GM06990 (cell line): ENCODE data around the gene GIMAP8.
A peak's percentile ranks its signal among the peaks of the same experiment; 100 is the strongest.

Experiments used
- DNase-seq: peaks from one replicate; pipeline ENCODE4 v3.0.0-alpha.2; 2011; ENCODE audit not compliant: insufficient read length; ENCODE audit errors: extremely low read depth
- H3K27me3 ChIP-seq: replicated peaks from 2 replicates; pipeline ENCODE4 v1.6.0; 2011; ENCODE audit warnings: low read length; ENCODE audit not compliant: control insufficient read depth, insufficient read depth
- H3K36me3 ChIP-seq: 2 replicates; pipeline ENCODE4 v1.5.1; 2011; ENCODE audit warnings: low read length; ENCODE audit not compliant: control insufficient read depth, insufficient read depth
- H3K4me3 ChIP-seq: replicated peaks from 2 replicates; pipeline ENCODE4 v1.5.1; 2011; ENCODE audit warnings: low read depth, mild to moderate bottlenecking, control low read depth, low read length
- CTCF ChIP-seq: IDR thresholded peaks from 2 replicates; pipeline ENCODE4 v1.5.1; 2011; ENCODE audit warnings: low read length, control low read depth, mild to moderate bottlenecking, inconsistent platforms; ENCODE audit not compliant: insufficient read depth, poor library complexity, severe bottlenecking

Gene GIMAP8

GRCh38 chr7:150431839-150432658, 18.4 kb upstream of the GIMAP8 start:
- H3K27me3 ChIP-seq, result no peaks in the 10 kb centered on the region
- no peak for DNase-seq
- TF ChIP-seq CTCF, result no peak
- H3K4me3 ChIP-seq, result no peak overlapping the region
- H3K36me3 ChIP-seq, result no peaks in the 10 kb centered on the region

GRCh38 chr7:150432915-150433892, 17.2 kb upstream of the GIMAP8 start:
- Histone ChIP-seq H3K4me3 (peak overlapping the region; percentile 62), H3K27me3 (no peaks in the 10 kb centered on the region), H3K36me3 (no peaks in the 10 kb centered on the region)
- DNase-seq, result peak; percentile 54
- no peak for TF ChIP-seq CTCF

- no peak for TF ChIP-seq CTCF
- H3K36me3 ChIP-seq, result no peaks in the 10 kb centered on the region
- H3K27me3 ChIP-seq, result no peaks in the 10 kb centered on the region
- no peak for DNase-seq
- H3K4me3 ChIP-seq, result peak overlapping the region; percentile 62
These were observed 16.2 kb upstream of the GIMAP8 start for GRCh38 chr7:150434240-150434639.

- no peak for DNase-seq
- H3K36me3 ChIP-seq, result no peaks in the 10 kb centered on the region
- H3K27me3 ChIP-seq, result no peaks in the 10 kb centered on the region
- peak overlapping the region; percentile 62 for H3K4me3 ChIP-seq
- no peak for TF ChIP-seq CTCF
These were observed 15.4 kb upstream of the GIMAP8 start for GRCh38 chr7:150435047-150435389.

GRCh38 chr7:150435390-150436073, 14.9 kb upstream of the GIMAP8 start:
- peak; percentile 81 for DNase-seq
- Histone ChIP-seq H3K36me3 (no peaks in the 10 kb centered on the region), H3K27me3 (no peaks in the 10 kb centered on the region), H3K4me3 (peak overlapping the region; percentile 56)
- TF ChIP-seq CTCF, result no peak
